ENCODE results near the gene ZBTB7B.

ZBTB7B gene

GRCh38 chr1:155061381-155062150 is 59.0 kb downstream of the ZBTB7B start:
- TF ChIP-seq TAF1 (IDR thresholded peaks at IDR 0.05; ENCODE audit: borderline replicate concordance, insufficient read depth, low read length), result no peak
- TF ChIP-seq, protein P1, sequence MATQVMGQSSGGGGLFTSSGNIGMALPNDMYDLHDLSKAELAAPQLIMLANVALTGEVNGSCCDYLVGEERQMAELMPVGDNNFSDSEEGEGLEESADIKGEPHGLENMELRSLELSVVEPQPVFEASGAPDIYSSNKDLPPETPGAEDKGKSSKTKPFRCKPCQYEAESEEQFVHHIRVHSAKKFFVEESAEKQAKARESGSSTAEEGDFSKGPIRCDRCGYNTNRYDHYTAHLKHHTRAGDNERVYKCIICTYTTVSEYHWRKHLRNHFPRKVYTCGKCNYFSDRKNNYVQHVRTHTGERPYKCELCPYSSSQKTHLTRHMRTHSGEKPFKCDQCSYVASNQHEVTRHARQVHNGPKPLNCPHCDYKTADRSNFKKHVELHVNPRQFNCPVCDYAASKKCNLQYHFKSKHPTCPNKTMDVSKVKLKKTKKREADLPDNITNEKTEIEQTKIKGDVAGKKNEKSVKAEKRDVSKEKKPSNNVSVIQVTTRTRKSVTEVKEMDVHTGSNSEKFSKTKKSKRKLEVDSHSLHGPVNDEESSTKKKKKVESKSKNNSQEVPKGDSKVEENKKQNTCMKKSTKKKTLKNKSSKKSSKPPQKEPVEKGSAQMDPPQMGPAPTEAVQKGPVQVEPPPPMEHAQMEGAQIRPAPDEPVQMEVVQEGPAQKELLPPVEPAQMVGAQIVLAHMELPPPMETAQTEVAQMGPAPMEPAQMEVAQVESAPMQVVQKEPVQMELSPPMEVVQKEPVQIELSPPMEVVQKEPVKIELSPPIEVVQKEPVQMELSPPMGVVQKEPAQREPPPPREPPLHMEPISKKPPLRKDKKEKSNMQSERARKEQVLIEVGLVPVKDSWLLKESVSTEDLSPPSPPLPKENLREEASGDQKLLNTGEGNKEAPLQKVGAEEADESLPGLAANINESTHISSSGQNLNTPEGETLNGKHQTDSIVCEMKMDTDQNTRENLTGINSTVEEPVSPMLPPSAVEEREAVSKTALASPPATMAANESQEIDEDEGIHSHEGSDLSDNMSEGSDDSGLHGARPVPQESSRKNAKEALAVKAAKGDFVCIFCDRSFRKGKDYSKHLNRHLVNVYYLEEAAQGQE (IDR thresholded peaks at IDR 0.05; ENCODE audit: insufficient read depth in 1 of 2, low read depth in 2 of 2, low read length in 2 of 2), result 0 out of 4 replicates have a peak, but pooled peaks of 1 of the 2 experiments have one; percentile 12

- no peak for TF ChIP-seq SIN3A (IDR thresholded peaks at IDR 0.05; ENCODE audit: borderline replicate concordance, insufficient read depth, low read length)
- TF ChIP-seq TAF1 (IDR thresholded peaks at IDR 0.05; ENCODE audit: borderline replicate concordance, insufficient read depth, low read length), result no peak
- TF ChIP-seq FOXP2 (optimal IDR thresholded peaks at IDR 0.05; ENCODE audit: borderline replicate concordance, extremely low read depth, extremely low read length, insufficient read depth), result no peak
- TF ChIP-seq, protein P1 (IDR thresholded peaks at IDR 0.05; ENCODE audit: insufficient read depth in 1 of 2, low read depth in 2 of 2, low read length in 2 of 2), result no peak
- TF ChIP-seq POLR2AphosphoS5 (IDR thresholded peaks at IDR 0.05; ENCODE audit: low read depth, low read length), result no peak
Observed at GRCh38 chr1:155062151-155062686, 59.6 kb downstream of the ZBTB7B start.

DNA sequence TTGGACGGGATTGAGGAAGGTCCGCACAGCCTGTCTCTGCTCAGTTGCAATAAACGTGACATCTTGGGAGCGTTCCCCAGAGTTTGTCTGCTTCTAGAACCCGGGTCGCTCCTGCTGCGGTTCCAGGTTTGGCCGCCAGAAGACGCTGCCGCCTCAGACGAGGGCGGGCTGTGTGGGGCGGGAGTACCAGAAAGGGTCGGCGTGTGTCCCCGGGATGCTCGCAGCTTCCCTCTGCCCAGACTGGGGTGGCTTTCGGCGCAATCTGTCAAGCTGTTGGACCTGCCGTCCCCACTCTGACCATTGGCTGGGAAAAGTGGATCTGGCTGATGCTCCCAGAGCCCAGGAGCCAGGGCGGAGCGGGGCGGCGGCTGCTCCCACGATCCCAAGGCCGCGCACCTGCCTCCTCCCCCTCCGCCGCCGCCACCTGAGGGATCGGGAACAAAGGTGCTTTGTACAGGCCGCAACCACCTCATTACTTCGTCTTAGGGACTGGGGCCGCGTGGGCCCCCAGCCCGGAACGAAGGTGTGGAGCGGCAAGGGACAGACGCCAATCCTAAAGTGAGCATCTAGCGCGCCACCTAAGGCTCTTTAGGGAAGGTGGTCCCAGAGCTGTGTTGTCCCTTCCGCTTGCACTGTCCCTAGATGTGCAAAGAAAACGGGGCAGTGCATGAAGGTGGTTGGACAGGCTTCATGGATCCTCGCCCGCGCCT is 60.3 kb downstream of the ZBTB7B start:
- no peak for TF ChIP-seq SIN3A (IDR thresholded peaks at IDR 0.05; ENCODE audit: borderline replicate concordance, insufficient read depth, low read length)
- no peak for TF ChIP-seq TAF1 (IDR thresholded peaks at IDR 0.05; ENCODE audit: borderline replicate concordance, insufficient read depth, low read length)
- TF ChIP-seq POLR2AphosphoS5 (IDR thresholded peaks at IDR 0.05; ENCODE audit: low read depth, low read length), result no peak
- no peak for TF ChIP-seq FOXP2 (optimal IDR thresholded peaks at IDR 0.05; ENCODE audit: borderline replicate concordance, extremely low read depth, extremely low read length, insufficient read depth)
- TF ChIP-seq, protein P1 (IDR thresholded peaks at IDR 0.05; ENCODE audit: insufficient read depth in 1 of 2, low read depth in 2 of 2, low read length in 2 of 2), result no peak

GRCh38 chr1:155063550-155064110 is 61.0 kb downstream of the ZBTB7B start, which contains the start of gene EFNA4:
EFNA4 (plus strand) TSS chr1:155063740; CDS start chr1:155063824, 84 bp downstream.
- TF ChIP-seq FOXP2 (optimal IDR thresholded peaks at IDR 0.05; ENCODE audit: borderline replicate concordance, extremely low read depth, extremely low read length, insufficient read depth) (no peak), POLR2AphosphoS5 (IDR thresholded peaks at IDR 0.05; ENCODE audit: low read depth, low read length) (peak; percentile 95), TAF1 (IDR thresholded peaks at IDR 0.05; ENCODE audit: borderline replicate concordance, insufficient read depth, low read length) (peak; percentile 82; the same call in 1 of the 2 replicates), SIN3A (IDR thresholded peaks at IDR 0.05; ENCODE audit: borderline replicate concordance, insufficient read depth, low read length) (peak; percentile 22; the same call in 1 of the 2 replicates)
- TF ChIP-seq, protein P1 (IDR thresholded peaks at IDR 0.05; ENCODE audit: insufficient read depth in 1 of 2, low read depth in 2 of 2, low read length in 2 of 2), result 0 out of 4 replicates have a peak, but pooled peaks of 1 of the 2 experiments have one; percentile 12
